HG02884 (cell line): Measurements from ENCODE around the gene PRDM15.

ENCODE experiments used
- ATAC-seq: cut with Tn5 transposase; IDR thresholded peaks from one replicate; pipeline ENCODE4 v1.9.1; 2021; ENCODE audit warnings: mild to moderate bottlenecking, moderate library complexity; ENCODE audit not compliant: unreplicated experiment

PRDM15 gene

DNA sequence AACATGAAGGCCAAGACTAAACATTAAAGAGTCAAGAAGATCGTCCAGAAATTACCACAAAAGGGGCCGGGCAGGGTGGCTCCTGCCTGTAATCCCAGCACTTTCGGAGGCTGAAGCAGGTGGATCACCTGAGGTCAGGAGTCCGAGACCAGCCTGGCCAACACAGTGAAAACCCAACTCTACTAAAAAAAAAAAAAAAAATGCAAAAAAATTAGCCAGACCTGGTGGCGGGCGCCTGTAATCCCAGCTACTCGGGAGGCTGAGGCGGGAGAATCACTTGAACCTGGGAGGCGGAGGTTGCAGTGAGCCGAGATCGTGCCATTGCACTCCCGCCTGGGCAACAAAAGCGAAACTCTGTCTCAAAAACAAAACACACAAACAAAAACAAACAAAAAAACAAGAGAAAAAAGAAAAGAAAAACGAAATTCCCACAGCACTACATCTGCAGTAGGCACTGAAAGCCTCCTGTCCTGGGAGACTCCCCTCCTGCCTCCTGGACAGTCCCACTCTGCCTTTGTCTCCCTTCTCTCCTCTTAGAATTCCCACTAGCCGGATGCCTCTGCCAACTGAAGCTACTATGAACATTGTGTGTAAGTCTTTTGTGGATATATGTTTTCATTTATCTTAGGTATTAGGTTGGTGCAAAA is 94.6 kb downstream of the PRDM15 start:
- ATAC-seq: no peak

DNA sequence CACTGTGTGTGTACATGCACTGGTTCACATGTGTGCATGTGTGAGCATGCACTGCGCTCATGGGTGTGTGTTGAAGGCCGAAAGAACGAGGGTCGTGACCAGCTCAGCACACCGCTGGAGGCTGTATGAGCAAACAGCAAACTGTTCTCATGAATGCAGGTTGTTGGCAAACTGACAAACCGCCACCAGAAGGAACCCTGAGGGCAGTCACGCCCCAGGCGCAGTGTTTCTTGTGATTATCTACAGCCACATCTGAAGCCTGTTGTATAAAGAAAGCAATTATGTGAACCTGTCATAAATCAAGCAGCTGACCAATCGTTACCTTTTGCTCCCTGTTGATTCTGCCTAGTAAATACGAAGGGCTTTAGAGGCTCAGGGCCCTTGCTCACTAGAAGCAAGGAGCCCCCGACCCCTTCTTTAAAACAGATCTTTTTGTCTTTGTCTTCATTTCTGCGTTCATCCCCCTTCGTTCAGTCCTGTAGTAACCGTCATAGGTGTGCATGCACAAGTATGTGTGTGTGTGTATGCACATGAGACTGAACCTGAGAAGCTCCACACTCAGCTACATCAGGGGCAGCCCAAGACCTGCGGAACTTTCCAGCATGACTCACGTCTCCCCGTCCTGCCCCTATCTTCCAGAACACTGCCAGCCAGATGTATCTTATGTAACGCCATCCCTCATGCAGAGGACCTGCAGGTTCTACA is 95.5 kb downstream of the PRDM15 start:
- no peak for ATAC-seq

DNA sequence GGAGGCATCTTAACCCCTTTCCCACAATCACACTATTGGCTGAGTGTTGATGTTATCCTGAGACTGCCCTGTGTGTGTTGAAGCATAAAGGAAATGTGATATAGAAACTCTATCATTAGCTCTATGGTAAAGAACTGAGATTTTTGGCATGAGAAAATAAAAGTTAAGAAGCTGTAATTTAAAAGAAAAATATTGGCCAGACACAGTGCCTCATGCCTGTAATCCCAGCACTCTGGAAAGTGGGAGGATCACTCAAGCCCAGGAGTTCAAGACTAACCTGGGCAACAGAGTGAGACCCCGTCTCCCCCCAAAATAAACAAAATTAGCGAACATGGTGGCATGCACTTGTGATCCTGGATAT is 98.1 kb downstream of the PRDM15 start:
- ATAC-seq: no peak

DNA sequence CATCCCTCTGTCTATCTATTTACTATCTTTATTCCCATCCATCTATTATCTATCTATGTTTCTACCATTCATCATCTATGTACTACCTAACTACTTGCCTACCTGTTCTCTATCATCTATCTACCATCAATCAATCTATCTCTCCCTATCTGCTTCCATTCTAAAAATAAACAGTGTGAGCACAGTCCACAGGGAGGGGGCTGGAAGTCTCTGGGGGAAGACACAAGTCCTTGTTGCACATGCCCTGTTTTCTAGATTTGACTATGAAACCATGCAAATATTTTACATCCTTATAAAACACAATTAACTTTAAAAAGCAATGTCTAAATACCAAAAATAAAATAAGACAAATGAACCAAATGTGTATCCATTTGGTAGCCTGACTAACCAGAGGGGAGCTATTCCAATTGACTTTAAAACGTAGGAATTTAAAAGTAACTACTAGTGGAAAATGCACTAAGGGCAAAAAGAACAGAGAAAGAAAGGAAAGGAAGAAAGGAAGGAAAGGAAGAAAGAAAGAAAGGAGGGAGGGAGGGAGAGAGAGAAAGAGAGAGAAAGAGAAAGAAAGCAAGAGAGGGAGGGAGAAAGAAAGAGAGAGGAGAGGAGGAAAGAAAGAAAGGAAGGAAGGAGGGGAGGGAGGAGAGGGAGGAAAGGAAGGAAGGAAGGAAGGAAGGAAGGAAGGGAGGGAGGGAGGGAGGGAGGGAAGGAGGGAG is 98.7 kb downstream of the PRDM15 start:
- ATAC-seq: no peak

DNA sequence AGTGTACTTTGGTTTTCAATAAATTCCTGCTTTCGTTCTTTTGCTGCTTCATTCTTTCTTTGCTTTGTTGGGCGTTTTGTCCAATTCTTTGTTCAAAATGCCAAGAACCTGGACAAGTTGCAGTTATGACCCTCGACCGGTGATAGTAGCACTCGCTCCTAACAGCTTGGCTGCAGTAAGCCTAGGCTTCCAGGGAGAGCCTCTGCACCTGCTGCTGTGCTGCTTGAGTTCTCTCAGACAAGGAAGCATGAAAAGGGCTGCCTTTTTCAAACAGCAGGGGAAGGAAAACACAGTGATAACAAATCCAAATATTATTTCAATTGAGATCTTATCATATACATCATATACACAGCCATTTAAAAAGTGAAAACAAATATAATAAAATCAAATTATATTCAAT is 99.5 kb downstream of the PRDM15 start:
- ATAC-seq: no peak

DNA sequence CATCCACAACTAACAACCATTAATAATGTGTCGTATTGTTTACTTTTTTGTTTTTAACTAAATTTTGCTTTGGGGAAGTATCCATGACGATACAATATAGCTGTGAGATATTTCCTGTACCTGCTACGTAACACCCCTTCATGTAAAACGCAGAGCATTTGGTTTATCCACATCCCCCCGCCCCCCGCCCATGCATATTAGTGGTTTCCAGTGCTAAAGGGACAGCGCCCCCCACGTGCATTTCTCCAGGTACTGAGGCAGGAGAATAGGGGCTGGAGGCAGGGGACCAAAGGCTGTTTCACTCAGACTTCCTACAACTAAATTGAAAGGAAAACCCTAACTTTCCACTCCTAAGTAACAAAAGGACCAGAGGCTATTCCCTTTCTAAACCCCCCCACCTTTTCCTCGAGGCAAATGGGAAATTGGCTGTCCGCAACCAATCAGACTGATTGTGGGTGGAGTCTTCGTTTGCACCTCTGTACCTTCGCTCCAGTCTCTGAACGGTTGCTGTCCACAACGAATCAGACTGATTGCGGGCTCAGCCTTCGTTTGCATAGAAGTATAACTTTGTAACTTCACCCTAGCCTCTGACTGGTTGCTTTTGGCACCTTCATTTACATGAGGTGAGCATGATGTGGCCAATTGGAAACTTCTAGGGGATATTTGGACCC is 100.1 kb downstream of the PRDM15 start:
- ATAC-seq: no peak

DNA sequence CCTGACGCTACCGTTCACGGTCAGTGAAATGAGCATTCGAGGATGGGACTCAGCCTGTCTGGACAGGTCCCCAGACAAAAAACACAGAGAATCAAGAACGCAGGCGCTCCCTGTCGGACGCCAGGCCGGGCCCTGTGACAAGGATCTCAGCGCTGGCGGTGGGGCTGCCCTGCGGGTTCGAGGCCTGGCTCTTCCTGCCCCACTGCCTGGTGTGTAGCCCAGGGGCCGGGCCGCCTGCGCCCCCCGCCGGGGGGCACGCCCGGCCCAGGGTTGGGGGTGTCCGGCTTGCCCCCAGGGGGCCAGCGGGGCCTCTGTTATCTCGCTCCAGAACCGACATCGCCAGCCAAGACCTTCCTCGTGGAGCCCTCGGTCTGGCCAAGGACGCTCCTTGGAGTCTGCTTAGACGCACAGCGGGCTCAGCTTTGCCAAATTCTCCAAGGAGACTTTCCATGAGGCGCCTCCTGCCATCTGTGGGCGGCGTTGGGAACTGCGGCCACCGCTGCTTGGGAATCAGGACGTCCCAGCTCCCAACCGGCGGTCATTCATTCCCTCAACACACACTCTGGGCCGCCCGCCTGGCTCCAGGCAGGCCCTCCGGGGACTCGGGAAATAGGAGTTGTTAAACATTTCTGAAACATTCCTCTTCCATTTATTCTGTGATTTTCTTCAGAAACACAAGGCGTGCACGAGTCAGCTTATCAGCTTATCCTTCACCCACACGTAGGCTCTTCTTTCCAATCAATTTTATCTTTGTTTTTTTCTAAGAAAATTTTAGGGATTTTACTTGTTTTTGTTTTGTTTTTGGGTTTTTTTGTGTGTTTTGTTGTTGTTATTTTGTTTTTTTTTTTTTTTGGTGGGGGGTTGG is 101.0 kb downstream of the PRDM15 start:
- no peak for ATAC-seq

DNA sequence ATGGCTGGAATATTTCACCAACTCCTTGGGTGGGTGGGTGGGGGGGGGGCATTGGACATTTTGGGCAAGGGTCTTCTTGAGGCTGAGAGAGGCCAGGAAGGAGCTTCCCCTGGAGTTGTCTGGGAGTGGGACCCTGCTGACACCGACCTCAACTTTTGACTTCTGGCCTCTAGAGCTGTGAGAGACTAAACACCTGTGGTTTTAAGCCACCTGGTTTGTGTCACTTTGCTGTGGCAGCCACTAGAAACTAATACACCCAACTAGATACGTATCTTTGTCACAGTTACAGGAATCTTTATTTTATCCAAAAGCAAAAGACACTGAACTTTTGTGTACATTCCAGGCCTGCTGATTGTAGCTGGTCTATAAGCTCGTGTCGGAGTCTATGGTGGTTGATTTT is 102.4 kb downstream of the PRDM15 start:
- ATAC-seq: no peak

DNA sequence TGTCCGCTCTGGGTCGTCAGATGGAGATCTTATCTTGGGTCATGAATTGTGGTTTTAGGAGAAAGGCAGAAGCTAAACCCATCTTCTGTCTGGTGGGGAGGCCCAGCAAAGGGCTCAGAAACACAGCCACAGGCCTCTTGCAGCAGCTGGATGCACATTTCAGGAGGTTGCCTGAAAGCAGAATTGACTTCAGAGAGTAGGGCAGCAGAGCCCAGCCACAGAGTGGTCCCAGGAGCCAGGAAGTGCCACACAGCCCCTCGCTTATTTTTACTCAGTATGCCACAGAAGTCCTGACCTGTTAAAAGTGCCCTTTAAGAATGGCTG is 104.0 kb downstream of the PRDM15 start:
- no peak for ATAC-seq

DNA sequence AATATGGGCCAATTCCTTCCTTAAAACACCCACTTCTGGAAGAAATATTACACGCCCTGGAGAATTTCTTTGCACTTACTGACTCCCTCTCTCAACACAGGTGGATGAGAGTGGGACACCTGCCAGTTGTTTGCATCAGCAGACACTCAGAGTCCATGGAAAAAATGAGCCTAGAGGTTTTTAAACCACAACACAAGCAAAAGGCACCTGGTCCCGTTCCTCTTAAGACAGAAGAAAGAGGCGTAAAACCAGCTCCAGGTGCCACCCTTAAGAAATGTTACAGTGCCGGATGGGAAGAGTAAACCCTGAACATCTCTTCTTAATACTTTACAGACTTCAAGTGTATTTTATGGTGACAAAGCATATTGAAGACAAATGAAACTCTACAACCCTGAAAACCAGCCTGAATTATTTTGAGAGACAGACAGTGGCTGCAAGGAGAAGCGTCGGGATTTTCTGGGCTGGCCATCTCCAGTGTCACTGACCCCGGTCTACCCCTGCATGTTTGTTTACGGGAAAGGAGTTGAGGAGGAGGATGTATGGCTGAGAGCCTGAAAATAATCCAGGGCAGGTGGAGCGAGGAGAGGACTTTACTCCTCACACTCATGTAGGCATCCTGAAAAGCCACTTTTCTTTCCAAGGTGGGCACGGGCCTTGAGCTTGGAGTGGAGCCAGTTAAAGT is 104.5 kb downstream of the PRDM15 start:
- ATAC-seq: no peak

DNA sequence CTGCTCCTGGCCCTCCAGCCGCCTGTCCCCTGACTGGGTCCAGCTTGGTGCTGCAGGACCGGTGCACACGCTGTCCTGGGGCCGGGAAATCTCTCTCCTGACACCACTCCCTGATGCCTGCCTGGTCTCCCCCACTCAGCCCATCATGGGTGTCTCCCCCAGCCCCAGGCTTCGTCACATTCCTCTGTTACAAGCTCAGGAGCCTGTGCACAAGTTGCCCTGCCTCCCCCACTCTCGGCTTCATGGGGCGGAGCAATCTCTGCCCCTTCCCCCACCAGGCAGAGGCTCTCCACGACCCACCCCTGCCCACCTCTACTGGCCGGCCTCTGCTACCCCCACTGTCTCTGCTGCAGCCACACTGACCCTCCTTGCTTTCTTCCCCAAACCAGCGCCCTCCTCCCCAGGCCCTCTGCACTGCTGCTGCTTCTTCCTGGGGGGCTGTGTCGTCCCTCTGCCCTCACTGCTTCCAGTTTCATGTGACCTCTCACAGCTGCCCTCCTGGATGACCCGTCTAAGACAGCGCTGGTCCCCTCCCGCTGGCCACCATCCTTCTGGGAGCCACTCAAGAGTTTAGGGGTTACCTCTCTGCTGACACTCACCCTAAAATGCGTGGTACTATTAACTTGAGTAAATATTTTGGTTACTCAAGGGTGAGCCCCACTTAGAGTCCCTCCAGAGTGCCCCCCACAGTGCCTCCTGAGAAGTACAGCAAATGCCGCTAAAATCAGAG is 106.6 kb downstream of the PRDM15 start:
- no peak for ATAC-seq

DNA sequence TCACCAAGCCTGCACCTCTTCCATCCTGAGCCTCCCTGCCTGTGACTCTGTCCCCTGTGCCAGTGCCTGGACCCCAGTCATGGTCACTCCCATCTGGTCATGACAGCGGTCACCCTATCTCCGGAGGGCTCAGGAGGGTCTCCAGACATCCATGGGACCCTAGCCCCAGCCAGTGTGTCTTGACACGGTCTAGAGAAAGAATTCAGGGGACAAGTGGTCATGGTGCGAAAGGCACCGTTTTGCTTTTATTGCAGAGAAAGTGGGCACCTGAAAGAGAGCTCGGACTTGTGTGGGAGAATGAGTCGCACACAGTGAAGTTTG is 107.6 kb downstream of the PRDM15 start:
- ATAC-seq: no peak

DNA sequence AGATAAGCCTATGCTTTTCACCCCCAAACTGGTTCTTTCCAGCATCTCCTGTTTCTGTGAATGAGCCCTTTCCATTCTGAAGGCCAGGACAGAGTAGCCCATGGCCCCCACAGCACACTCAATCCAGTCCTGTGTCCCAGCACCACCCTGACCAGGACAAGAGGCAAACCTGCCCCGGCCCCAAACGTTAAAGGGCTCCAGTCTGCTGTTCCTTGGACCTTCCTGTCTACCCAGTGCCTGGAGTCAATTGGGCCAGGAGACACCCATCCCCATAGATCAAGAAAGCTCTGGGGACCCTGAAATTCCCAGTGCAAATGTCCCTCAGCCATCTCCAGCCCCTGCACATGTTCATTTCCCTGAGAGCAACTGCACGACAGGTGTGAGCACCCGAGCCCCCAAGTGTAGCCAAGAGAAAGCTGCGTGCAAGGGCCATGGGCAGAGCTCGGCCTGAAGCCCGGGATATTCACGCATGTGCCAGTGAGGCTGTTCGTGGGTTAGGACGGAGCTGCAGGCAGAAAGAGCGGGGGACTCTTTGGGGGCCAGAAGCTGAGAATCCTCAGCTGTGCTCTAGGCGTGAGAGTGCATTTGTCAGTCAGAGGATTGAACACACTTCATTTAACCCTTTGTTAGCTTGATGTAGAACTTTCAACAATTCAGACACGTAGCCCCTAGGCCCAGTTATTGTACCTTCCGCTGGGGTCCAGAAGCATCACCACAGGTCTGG is 108.1 kb downstream of the PRDM15 start:
- ATAC-seq: no peak

DNA sequence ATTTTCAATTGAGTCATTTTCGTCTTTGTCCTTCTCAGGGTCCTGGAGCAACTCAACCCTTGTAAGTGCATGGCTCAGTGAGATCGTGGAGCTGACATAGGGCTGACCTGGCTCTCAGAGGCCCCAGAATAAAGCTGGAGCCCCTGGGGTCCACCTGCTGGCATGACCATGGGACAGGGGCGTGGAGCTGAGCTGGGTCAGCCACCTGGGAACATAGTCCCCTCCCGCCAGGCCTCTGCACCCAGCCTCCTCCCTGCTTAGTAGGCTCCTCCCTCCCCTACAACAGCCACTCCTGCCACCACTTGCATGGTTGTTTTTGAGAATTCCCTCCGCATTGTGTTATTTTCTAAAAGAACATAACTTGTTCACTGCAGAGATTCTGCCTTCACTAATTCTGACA is 109.2 kb downstream of the PRDM15 start:
- ATAC-seq: no peak

DNA sequence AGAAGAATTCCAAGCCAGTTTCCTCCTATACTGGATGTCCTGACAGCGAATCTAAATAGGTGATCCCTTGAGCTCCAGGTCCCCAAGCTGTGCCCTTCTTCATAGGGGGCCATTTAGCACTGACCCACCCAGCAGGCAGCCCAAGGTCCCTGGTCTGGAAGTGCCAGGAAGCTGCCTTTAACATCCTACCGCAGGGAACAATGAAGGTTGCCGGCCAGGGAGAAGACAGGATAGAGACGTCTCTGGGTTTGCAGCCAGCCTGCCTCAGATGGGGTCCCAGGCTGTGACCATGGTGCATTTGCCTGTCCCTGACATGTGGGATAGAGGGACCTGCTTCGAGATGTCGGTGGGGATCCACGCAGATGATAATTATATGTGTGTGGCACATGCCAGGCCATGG is 109.6 kb downstream of the PRDM15 start:
- no peak for ATAC-seq

DNA sequence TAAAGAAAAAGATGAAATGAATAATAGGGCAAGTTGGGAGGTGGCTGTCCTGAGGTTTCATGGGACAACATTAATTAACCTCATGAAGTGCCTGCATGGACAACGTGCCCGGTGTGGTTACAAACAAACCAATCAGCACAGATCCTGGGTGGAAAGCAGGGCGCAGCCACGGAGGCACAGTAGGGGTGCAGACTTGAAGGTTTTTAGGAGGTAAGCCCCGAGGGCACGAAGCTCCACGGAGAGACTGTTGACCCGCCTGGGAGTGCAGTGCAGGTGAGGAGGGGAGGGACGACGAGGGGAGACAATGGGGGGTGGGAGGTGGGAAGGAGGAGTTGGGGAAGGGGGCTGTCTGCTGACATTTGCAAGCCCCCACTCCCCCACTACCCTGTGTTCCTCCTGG is 110.0 kb downstream of the PRDM15 start:
- ATAC-seq: no peak

DNA sequence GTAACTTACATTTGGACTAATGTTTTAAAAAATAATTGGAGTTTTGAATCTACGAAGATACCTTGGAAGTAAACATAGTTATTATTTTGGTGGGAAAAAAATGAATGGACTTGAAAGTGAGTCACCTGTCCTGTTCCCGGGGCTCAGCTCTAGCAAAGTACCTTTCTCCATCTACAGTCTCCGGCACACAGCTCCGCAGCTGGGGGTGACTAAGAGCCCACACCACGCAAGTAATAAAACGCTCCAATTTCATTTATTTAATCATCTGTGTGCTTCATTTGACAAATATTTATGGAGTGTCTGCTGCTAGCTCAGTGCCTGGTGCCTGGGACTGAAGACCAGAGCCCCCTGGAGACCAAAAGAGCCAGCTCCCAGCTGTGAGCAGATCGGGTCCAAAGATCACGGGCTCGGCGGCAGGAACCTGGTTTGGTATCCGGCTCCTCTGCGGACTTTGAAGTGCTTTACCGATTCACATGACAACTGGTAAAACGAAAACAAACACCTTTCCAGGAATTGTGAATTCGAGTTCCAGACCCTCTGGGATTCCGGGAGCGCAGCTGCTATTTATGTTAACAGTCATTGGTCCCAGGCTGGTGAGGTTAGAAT is 110.6 kb downstream of the PRDM15 start:
- no peak for ATAC-seq

DNA sequence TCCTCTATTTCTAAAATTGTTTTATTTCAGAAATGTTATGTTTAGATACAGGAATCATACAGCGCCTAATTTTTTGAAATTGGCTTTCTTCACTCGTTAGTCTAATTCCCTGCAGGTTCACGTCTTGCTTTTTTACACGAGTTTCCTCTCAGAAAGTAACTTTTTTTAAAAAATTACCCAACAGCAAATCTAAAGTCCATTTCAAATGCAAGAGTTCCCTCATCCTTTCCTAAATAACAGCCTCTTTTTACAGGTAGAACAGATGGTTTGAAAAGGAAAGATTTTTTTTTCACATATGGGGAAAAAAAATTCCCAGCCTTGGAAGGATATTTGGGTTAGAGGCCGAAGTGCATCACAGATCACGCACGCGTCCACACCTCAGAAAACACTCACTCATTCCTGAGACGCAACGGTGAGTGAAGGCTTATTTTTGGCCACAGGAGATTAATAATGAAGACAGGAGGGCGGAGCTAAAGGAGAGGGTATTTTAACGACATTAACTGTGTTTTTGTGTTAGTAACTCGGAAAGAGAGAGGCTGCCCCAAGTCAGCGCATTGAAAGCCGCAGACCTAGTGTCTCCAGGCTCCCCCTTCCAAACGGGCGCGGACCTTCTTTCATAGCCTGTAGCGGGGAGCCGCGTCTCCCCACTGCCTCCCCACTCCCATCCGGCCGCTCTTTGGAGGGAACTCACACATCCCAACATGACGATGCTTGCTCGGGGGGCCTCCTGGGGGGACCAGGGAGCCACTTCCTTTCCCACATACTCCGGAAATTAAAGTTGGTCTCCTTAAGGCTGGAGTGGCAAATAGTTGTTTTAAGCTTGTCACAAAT is 111.3 kb downstream of the PRDM15 start:
- no peak for ATAC-seq
